Effector memory CD8-positive, alpha-beta T cell (primary cell): Measurements from ENCODE around the gene ETHE1.
A peak's percentile ranks its signal among the peaks of the same experiment; 100 is the strongest.

Experiments used
- ATAC-seq: fragments of 150-1000 bp; cut with Tn5 transposase; replicated peaks from 2 replicates; pipeline ENCODE4 v1.10.0; 2021; ENCODE audit warnings: mild to moderate bottlenecking, moderate library complexity
- DNase-seq, 3 experiments: peaks; one replicate each; pipeline ENCODE4 v3.0.0; 2021
- H3K27ac Mint-ChIP-seq, 2 donors: one replicate each; pipeline ENCODE4 v1.8.0; 2022; ENCODE audit warnings: mild to moderate bottlenecking in 2 of 2, mixed read lengths in 2 of 2, moderate library complexity in 2 of 2
- H3K27me3 Mint-ChIP-seq, 2 donors: one replicate each; pipeline ENCODE4 v1.8.0; 2022; ENCODE audit warnings: mixed read lengths in 2 of 2
- H3K36me3 Mint-ChIP-seq: one replicate; pipeline ENCODE4 v1.8.0; 2022; ENCODE audit warnings: mild to moderate bottlenecking, moderate library complexity, mixed read lengths; ENCODE audit not compliant: insufficient read depth
- H3K4me1 Mint-ChIP-seq, 2 donors: one replicate each; pipeline ENCODE4 v1.8.0; 2022; ENCODE audit warnings: low read depth in 2 of 2, mixed read lengths in 2 of 2
- H3K4me3 Mint-ChIP-seq, 2 donors: one replicate each; pipeline ENCODE4 v1.8.0; 2022; ENCODE audit warnings: mild to moderate bottlenecking in 2 of 2, mixed read lengths in 2 of 2, moderate library complexity in 2 of 2
- H3K9me3 Mint-ChIP-seq, 2 donors: one replicate each; pipeline ENCODE4 v1.8.0; 2022; ENCODE audit warnings: mixed read lengths in 2 of 2

The ETHE1 gene

DNA sequence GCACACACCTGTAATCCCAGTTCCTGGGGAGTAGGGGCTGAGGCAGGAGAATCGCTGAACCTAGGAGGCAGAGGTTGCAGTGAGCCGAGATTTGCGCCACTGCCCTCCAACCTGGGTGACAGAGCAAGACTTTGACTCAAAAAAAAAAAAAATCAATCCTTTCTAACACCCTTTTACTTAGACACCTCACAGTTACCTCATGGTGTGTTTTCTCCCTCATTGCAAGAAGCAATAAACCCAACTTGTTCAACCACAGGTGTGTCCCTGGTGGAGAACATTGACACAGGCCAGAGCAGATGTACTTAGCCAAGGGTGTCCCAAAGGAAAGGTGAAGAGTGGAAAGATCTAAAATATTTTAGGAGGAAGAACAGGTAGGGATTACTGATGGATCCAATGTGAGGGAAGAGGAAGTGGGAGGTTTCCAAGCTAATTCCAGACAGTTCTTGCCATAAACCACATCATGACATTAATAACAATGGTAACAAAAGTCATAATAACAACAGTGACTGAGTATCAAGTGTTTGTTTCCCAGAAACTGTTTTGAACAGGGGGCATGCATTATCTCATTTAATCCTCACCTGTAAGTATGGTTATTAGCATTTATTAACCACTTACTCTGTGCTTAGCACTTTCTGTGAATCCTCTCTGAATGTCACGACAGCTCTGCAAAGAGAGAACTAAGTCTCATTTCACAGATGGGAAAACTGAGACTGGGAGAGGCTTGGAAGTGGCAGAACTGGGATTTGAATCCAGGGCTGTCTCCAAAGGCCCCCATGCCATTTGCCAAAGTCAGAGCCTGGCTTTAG is 58.4 kb downstream of the ETHE1 start:
- H3K27me3 Mint-ChIP-seq = no peaks in the 10 kb centered on the region
- H3K4me1 Mint-ChIP-seq = peaks cover 18 to 19% of the 10 kb centered on the region in 2 donors
- ATAC-seq (no peak), DNase-seq (no peak)
- peaks cover 5% of the 10 kb centered on the region for H3K36me3 Mint-ChIP-seq
- H3K4me3 Mint-ChIP-seq = no peak overlapping the region
- H3K9me3 Mint-ChIP-seq = no peaks in the 10 kb centered on the region
- peak overlapping the region; percentile 22 to 46 for H3K27ac Mint-ChIP-seq

DNA sequence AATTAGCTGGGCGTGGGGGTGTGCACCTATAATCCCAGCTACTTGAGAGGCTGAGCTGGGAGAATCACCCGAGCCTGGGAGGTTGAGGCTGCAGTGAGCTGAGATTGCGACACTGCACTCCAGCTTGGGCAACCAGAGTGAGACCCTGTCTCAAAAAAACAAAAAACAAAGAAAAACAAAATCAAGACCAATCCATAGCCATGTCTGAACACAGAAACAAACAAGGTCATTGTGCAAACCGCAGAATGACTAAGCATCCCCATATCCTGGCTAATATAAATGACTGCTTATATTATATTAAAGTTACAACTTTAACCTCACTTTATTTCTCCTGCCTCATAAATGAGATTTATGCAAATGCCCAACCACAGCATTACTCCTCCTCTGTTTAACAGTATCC is 59.3 kb downstream of the ETHE1 start:
- no peaks in the 10 kb centered on the region for H3K27me3 Mint-ChIP-seq
- H3K9me3 Mint-ChIP-seq = no peaks in the 10 kb centered on the region
- DNase-seq (no peak), ATAC-seq (no peak)
- H3K4me3 Mint-ChIP-seq = no peak overlapping the region
- peaks cover 22% of the 10 kb centered on the region in 2 donors for H3K4me1 Mint-ChIP-seq
- peak overlapping the region in 1 of 2 donors; percentile 46 for H3K27ac Mint-ChIP-seq
- H3K36me3 Mint-ChIP-seq = peaks cover 8% of the 10 kb centered on the region

GRCh38 chr19:43467276-43467675 is 59.7 kb downstream of the ETHE1 start:
- peak overlapping the region in 1 of 2 donors; percentile 46 for H3K27ac Mint-ChIP-seq
- H3K27me3 Mint-ChIP-seq = no peaks in the 10 kb centered on the region
- no peak for DNase-seq
- no peak overlapping the region for H3K4me3 Mint-ChIP-seq
- no peak for ATAC-seq
- peaks cover 22% of the 10 kb centered on the region in 2 donors for H3K4me1 Mint-ChIP-seq
- H3K9me3 Mint-ChIP-seq = no peaks in the 10 kb centered on the region
- H3K36me3 Mint-ChIP-seq = peaks cover 8% of the 10 kb centered on the region

GRCh38 chr19:43466793-43467192 is 60.2 kb downstream of the ETHE1 start:
- ATAC-seq (no peak), DNase-seq (no peak)
- peaks cover 22 to 24% of the 10 kb centered on the region in 2 donors for H3K4me1 Mint-ChIP-seq
- no peaks in the 10 kb centered on the region for H3K27me3 Mint-ChIP-seq
- H3K9me3 Mint-ChIP-seq = no peaks in the 10 kb centered on the region
- H3K36me3 Mint-ChIP-seq = peaks cover 8% of the 10 kb centered on the region
- H3K4me3 Mint-ChIP-seq = no peak overlapping the region
- H3K27ac Mint-ChIP-seq = no peak overlapping the region

DNA sequence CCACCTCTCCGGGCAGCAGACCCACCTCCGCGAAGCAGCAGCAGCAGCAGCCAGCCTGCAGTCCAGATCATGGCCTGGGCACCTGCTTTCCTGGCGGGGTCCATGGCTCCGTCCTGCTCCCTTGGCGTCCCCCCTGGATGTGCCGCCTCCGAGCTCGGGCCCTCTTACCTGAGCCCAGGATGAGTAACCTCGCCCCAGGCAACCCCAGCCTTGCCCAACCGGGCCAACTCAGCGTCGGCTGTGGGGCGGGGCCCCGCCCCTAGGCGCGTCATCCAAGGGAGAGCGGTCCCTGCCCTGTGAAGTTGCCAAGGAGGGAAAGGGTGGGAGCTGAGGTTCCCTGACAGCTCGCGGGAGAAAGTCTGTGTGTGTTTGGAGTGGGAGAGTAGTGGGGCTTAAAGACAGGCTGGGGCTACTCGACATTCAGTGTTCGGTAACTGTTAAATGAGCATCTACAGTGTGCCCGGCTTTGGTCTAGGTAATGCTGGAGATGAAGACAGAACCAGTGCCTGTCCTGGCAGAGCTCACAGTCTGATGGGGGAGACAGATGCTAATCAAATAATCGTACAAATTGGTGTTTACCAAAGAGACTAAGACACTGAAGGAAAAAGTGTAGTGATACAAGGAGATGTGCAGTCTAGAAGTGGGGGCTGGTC is 61.4 kb downstream of the ETHE1 start, which contains the start of gene LYPD3:
Gene LYPD3 (minus strand): TSS at position 141 of the 653 bp plus-strand sequence. CDS start 37 bp downstream, at position 104.
- Mint-ChIP-seq H3K9me3 (no peaks in the 10 kb centered on the region), H3K4me3 (peak within 1 kb of the TSS; percentile 81 to 93), H3K36me3 (peaks cover 11% of the 10 kb centered on the region), H3K27me3 (no peaks in the 10 kb centered on the region), H3K27ac (peak within 1 kb of the TSS; percentile 86 to 88), H3K4me1 (peaks cover 22 to 24% of the 10 kb centered on the region in 2 donors)
- DNase-seq = no peak
- ATAC-seq = no peak

- Mint-ChIP-seq H3K4me3 (peak overlapping the region; percentile 81 to 93), H3K27ac (peak overlapping the region; percentile 86 to 88), H3K4me1 (peaks cover 20 to 24% of the 10 kb centered on the region in 2 donors), H3K27me3 (no peaks in the 10 kb centered on the region), H3K36me3 (peaks cover 11% of the 10 kb centered on the region), H3K9me3 (no peaks in the 10 kb centered on the region)
- no peak for ATAC-seq
- no peak for DNase-seq
Observed at GRCh38 chr19:43464134-43464775, 62.7 kb downstream of the ETHE1 start.

- Mint-ChIP-seq H3K4me1 (peaks cover 15 to 24% of the 10 kb centered on the region in 2 donors), H3K27me3 (no peaks in the 10 kb centered on the region), H3K4me3 (peak overlapping the region; percentile 81 to 93), H3K9me3 (no peaks in the 10 kb centered on the region), H3K36me3 (peaks cover 11% of the 10 kb centered on the region), H3K27ac (peak overlapping the region; percentile 86 to 88)
- ATAC-seq (peak; percentile 80), DNase-seq (peak; percentile 97 to 98 (median 98))
Observed at GRCh38 chr19:43463381-43464133, 63.4 kb downstream of the ETHE1 start.

GRCh38 chr19:43462785-43463380 is 64.1 kb downstream of the ETHE1 start:
- H3K4me1 Mint-ChIP-seq = peaks cover 13 to 19% of the 10 kb centered on the region in 2 donors
- peaks cover 11% of the 10 kb centered on the region for H3K36me3 Mint-ChIP-seq
- H3K4me3 Mint-ChIP-seq = peak overlapping the region; percentile 81 to 93
- no peaks in the 10 kb centered on the region for H3K27me3 Mint-ChIP-seq
- DNase-seq (no peak), ATAC-seq (no peak)
- H3K27ac Mint-ChIP-seq = peak overlapping the region; percentile 86 to 88
- no peaks in the 10 kb centered on the region for H3K9me3 Mint-ChIP-seq

DNA sequence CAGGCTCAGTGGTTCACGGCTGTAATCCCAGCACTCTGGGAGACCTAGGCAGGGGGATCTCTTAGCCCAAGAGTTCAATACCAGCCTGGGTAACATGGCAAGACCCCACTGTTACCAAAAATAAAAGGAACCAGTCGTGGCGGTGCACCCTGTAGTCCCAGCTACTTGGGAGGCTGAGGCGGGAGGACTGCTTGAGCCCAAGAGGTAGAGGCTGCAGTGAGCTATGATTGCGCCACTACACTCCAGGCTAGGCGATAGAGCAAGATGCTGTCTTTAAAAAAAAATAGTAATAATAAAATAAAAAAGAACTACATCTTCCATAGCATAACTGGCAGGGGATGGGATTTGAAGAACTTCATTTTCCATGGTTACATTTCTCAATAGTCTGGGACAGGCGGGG is 64.6 kb downstream of the ETHE1 start:
- peak overlapping the region; percentile 81 to 93 for H3K4me3 Mint-ChIP-seq
- H3K9me3 Mint-ChIP-seq = no peaks in the 10 kb centered on the region
- H3K36me3 Mint-ChIP-seq = peaks cover 11% of the 10 kb centered on the region
- DNase-seq (no peak), ATAC-seq (no peak)
- H3K4me1 Mint-ChIP-seq = peaks cover 13 to 17% of the 10 kb centered on the region in 2 donors
- H3K27me3 Mint-ChIP-seq = no peaks in the 10 kb centered on the region
- H3K27ac Mint-ChIP-seq = no peak overlapping the region

DNA sequence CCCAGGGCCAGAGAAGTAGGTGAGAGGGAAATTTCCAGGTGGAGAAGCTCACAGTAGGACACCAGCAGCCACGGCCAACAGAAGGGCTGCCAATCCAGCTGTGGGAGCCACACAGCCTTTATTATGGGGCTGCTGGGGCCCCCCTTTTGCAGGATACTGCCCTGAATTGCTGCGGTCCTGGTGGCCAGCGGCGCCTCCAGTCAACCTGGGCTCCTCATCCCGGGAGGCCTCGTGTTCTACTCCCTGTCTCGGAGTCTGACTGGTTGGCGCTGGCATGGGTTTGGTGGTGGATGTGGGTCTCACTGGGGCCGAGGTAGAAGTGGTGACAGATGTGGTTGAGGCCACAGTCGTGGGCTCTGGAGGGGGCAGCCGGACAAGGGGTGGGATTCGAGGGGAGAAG is 65.7 kb downstream of the ETHE1 start:
- no peak for ATAC-seq
- peak overlapping the region in 1 of 2 donors; percentile 12 for H3K4me3 Mint-ChIP-seq
- no peaks in the 10 kb centered on the region for H3K9me3 Mint-ChIP-seq
- peaks cover 11% of the 10 kb centered on the region for H3K36me3 Mint-ChIP-seq
- peaks cover 13 to 17% of the 10 kb centered on the region in 2 donors for H3K4me1 Mint-ChIP-seq
- DNase-seq = no peak
- peak overlapping the region in 1 of 2 donors; percentile 22 for H3K27ac Mint-ChIP-seq
- H3K27me3 Mint-ChIP-seq = no peaks in the 10 kb centered on the region

DNA sequence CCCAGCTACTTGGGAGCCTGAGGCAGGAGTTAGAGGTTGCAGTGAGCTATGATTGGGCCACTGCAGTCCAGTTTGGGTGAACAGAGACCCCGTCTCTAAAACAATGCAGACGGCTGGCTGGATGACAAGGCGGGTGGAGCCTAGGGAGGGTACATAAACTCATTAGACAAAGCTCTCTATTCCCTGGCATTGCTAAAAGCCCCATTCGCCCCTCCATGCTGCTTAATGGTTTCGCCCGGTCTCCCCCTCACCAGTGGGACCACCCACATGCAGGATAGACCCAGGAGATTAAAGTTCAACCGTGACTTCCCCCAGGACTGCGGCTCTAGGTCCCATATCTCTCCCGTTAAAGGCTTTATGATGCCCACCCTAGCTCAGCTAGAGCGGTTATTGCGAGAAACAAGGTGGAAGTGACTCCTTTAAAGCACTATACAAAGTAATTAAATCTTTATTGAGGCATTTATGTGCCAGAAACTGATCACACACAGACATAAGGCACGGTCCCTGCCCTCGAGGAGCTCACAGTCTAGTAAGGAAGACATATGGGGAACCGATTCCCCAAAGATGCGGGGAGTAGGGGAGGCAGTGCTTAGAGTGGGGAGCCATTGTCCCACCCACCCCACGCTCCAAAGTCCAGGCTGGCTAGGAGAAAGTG is 66.5 kb downstream of the ETHE1 start:
- DNase-seq (no peak), ATAC-seq (no peak)
- no peaks in the 10 kb centered on the region for H3K9me3 Mint-ChIP-seq
- H3K36me3 Mint-ChIP-seq = peaks cover 11% of the 10 kb centered on the region
- peak overlapping the region in 1 of 2 donors; percentile 22 for H3K27ac Mint-ChIP-seq
- H3K27me3 Mint-ChIP-seq = no peaks in the 10 kb centered on the region
- H3K4me1 Mint-ChIP-seq = peaks cover 13 to 17% of the 10 kb centered on the region in 2 donors
- no peak overlapping the region for H3K4me3 Mint-ChIP-seq

- H3K27me3 Mint-ChIP-seq = peaks cover 0 to under 1% of the 10 kb centered on the region in 2 donors
- no peaks in the 10 kb centered on the region for H3K9me3 Mint-ChIP-seq
- H3K36me3 Mint-ChIP-seq = peaks cover 4% of the 10 kb centered on the region
- H3K4me1 Mint-ChIP-seq = peaks cover under 1 to 3% of the 10 kb centered on the region in 2 donors
- H3K4me3 Mint-ChIP-seq = no peak overlapping the region
- no peak overlapping the region for H3K27ac Mint-ChIP-seq
- DNase-seq (no peak), ATAC-seq (no peak)
Observed at GRCh38 chr19:43457809-43458208, 69.2 kb downstream of the ETHE1 start.
